ENCODE measurements around the gene ATL2.

DNA sequence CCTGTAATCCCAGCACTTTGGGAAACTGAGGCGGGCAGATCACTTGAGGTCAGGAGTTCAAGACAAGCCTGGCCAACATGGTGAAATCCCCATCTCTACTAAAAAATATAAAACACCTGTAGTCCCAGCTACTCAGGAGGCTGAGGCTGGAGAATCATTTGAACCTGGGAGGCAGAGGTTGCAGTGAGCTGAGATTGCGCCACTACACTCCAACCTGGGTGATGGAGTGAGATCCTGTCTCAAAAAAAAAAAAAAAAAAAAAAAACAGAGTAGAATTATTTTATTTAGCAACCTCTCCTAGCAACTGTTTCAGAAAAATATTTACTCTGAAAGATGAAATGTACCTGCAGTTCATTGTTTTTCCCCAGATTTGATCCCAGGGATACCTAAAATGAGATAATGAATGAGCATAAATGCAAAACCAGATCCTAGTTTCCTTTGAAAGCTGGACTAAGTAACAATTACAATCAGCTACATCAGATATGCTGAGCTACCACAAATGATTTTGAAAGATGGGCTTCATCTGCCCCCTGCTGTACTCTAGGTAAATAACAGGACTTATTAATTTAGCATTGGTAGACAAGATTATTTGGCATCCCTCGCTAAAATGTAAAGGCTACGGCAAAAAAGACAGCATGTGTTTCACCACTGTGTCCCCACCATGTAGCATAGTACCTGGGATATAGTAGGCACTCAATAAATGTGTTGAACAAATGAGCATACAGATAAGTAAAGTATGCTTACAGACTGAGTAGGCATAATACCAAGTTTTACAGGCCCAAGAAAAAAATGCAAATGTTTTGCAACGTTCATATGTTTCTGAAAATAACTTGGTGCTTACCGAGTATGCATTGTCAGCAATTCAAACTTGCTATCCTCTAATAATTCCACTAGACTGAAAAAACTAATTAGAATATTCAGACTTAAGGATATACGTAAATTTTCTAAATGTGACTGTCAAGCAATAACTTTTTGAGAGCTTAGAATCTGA, 102.5 kb downstream of the ATL2 start:
- TF ChIP-seq, protein P1, sequence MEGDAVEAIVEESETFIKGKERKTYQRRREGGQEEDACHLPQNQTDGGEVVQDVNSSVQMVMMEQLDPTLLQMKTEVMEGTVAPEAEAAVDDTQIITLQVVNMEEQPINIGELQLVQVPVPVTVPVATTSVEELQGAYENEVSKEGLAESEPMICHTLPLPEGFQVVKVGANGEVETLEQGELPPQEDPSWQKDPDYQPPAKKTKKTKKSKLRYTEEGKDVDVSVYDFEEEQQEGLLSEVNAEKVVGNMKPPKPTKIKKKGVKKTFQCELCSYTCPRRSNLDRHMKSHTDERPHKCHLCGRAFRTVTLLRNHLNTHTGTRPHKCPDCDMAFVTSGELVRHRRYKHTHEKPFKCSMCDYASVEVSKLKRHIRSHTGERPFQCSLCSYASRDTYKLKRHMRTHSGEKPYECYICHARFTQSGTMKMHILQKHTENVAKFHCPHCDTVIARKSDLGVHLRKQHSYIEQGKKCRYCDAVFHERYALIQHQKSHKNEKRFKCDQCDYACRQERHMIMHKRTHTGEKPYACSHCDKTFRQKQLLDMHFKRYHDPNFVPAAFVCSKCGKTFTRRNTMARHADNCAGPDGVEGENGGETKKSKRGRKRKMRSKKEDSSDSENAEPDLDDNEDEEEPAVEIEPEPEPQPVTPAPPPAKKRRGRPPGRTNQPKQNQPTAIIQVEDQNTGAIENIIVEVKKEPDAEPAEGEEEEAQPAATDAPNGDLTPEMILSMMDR (conservative IDR thresholded peaks at IDR 0.05 in 1 of 2, IDR thresholded peaks at IDR 0.05 in 1 of 2; ENCODE audit: low read depth in 1 of 2, low read length in 2 of 2), result peak; percentile 58 to 59
- no peak for TF ChIP-seq EZH2 (IDR thresholded peaks at IDR 0.05; ENCODE audit: low read length, missing control alignments)

Data from fibroblast of lung (primary cell).